A673 (cell line): ENCODE results near the gene SORCS3. TPM values are rescaled to one million over a fixed set of nuclear protein-coding genes. Genes with fewer than 3 reads are reported as not detected.

Experiments
- BruUV-seq: library from RNA; stranded (reverse); fragments of 400-500 nt; replicated peaks from 2 replicates; lab custom pipeline; 2021; lab: Mats Ljungman, UMichigan
- CTCF ChIA-PET: fragments of 300-600 bp; sonication (Branson Sonifier 250); formaldehyde crosslinking; loops from one replicate; lab custom pipeline; 2022; ENCODE audit warnings: antibody characterized with exemption; lab: Charles Lee
- POLR2A ChIA-PET: fragments of 300-600 bp; sonication (Branson Sonifier 250); formaldehyde crosslinking; loops from one replicate; lab custom pipeline; 2022; ENCODE audit warnings: antibody characterized with exemption; ENCODE audit not compliant: low non-redundant PET; lab: Charles Lee
- DNase-seq: peaks from one replicate; pipeline ENCODE4 v3.0.0-alpha.2; 2015; ENCODE audit warnings: low spot score
- H3K27ac ChIP-seq: fragments of 200-600 bp; sonication (generic); 2 replicates; pipeline ENCODE4 v1.5.1; 2016; ENCODE audit warnings: mixed run types, low read depth, mild to moderate bottlenecking, mixed read lengths, antibody characterized with exemption, low read length; ENCODE audit not compliant: poor library complexity, severe bottlenecking
- H3K27me3 ChIP-seq: fragments of 200-600 bp; sonication (generic); replicated peaks from 2 replicates; pipeline ENCODE4 v1.6.1; 2017; ENCODE audit warnings: mixed run types, low read depth, mild to moderate bottlenecking, mixed read lengths, antibody characterized with exemption, low read length; ENCODE audit not compliant: insufficient read depth, poor library complexity
- H3K36me3 ChIP-seq: fragments of 200-600 bp; sonication (generic); 2 replicates; pipeline ENCODE4 v1.6.1; 2016; ENCODE audit warnings: mixed run types, mild to moderate bottlenecking, mixed read lengths, antibody characterized with exemption, low read length; ENCODE audit not compliant: insufficient read depth, poor library complexity, severe bottlenecking
- H3K4me1 ChIP-seq: fragments of 200-600 bp; sonication (generic); 2 replicates; pipeline ENCODE4 v1.6.1; 2017; ENCODE audit warnings: mixed run types, mild to moderate bottlenecking, mixed read lengths, antibody characterized with exemption, low read length; ENCODE audit not compliant: insufficient read depth, poor library complexity, severe bottlenecking
- H3K4me3 ChIP-seq: fragments of 200-600 bp; sonication (generic); 2 replicates; pipeline ENCODE4 v1.5.1; 2016; ENCODE audit warnings: low read depth, mixed run types, mild to moderate bottlenecking, mixed read lengths, low read length; ENCODE audit not compliant: poor library complexity, severe bottlenecking
- H3K9me3 ChIP-seq: fragments of 200-600 bp; sonication (generic); 2 replicates; pipeline ENCODE4 v1.6.1; 2016; ENCODE audit warnings: mixed run types, low read depth, mild to moderate bottlenecking, mixed read lengths, antibody characterized with exemption, low read length; ENCODE audit not compliant: poor library complexity, severe bottlenecking
- CTCF ChIP-seq: fragments of 300-800, 200-600 bp; sonication (generic); conservative IDR thresholded peaks from 2 replicates; pipeline ENCODE4 v1.5.1; 2017; ENCODE audit warnings: low read depth, mild to moderate bottlenecking, antibody characterized with exemption, low read length, moderate library complexity, mixed read lengths
- EZH2 ChIP-seq: fragments of 200-600 bp; sonication (generic); IDR thresholded peaks from 2 replicates; pipeline ENCODE4 v1.6.1; 2017; ENCODE audit warnings: borderline replicate concordance, low read depth, mild to moderate bottlenecking, mixed read lengths, antibody characterized with exemption, low read length; ENCODE audit not compliant: poor library complexity, severe bottlenecking
- intact Hi-C: fragments of 100-400 bp; cut with micrococcal nuclease; formaldehyde crosslinking; loops from one replicate; pipeline ENCODE4 v1.10.0; 2022; ENCODE audit not compliant: unreplicated experiment
- total RNA-seq: library from RNA; stranded (reverse); gene quantifications from 2 replicates; pipeline ENCODE4 v1.2.3, GENCODE V29; 2021

The SORCS3 gene
- total RNA-seq, 1 experiment from 2014 or later: not detected

GRCh38 chr10:105026566-105026965 is 385.5 kb downstream of the SORCS3 start:
- TF ChIP-seq EZH2: no peak
- no peak for TF ChIP-seq CTCF
- CTCF ChIA-PET: no interaction called here
- no peaks in the 10 kb centered on the region for H3K9me3 ChIP-seq
- no peak overlapping the region for H3K27ac ChIP-seq
- intact Hi-C loops: no loop called here
- no peak for DNase-seq
- POLR2A ChIA-PET: no interaction called here
- no TSS peak for BruUV-seq
- peaks cover 31% of the 10 kb centered on the region for H3K27me3 ChIP-seq
- no peaks in the 10 kb centered on the region for H3K4me1 ChIP-seq
- H3K4me3 ChIP-seq: no peak overlapping the region
- no peaks in the 10 kb centered on the region for H3K36me3 ChIP-seq

GRCh38 chr10:105029286-105029685 is 388.2 kb downstream of the SORCS3 start:
- no peak for DNase-seq
- POLR2A ChIA-PET: no interaction called here
- Histone ChIP-seq H3K27me3 (peaks cover 47% of the 10 kb centered on the region), H3K36me3 (no peaks in the 10 kb centered on the region), H3K4me3 (no peak overlapping the region), H3K4me1 (no peaks in the 10 kb centered on the region), H3K9me3 (no peaks in the 10 kb centered on the region), H3K27ac (no peak overlapping the region)
- CTCF ChIA-PET: no interaction called here
- intact Hi-C loops: no loop called here
- TF ChIP-seq CTCF: no peak
- TF ChIP-seq EZH2: no peak
- BruUV-seq: no TSS peak

GRCh38 chr10:105037022-105037421 is 395.9 kb downstream of the SORCS3 start:
- BruUV-seq: no TSS peak
- H3K4me3 ChIP-seq: no peak overlapping the region
- no peaks in the 10 kb centered on the region for H3K36me3 ChIP-seq
- intact Hi-C loops: no loop called here
- no peaks in the 10 kb centered on the region for H3K9me3 ChIP-seq
- TF ChIP-seq EZH2 (no peak), CTCF (no peak)
- CTCF ChIA-PET: no interaction called here
- H3K27ac ChIP-seq: no peak overlapping the region
- H3K27me3 ChIP-seq: peaks cover 29% of the 10 kb centered on the region
- no peaks in the 10 kb centered on the region for H3K4me1 ChIP-seq
- no peak for DNase-seq
- POLR2A ChIA-PET: no interaction called here
